ENCODE data around the gene TMBIM4.

TMBIM4 gene

GRCh38 chr12:66120477-66120876, 49.3 kb downstream of the TMBIM4 start:
- DNase-seq (ENCODE audit: extremely low spot score) = no peak
- CTCF ChIA-PET = interaction anchor here (1.0 to 5.9 kb wide), 4 partner anchors 14 to 564 kb away, joined by 3 to 40 read pairs (median 4); no protein-coding TSS in a partner anchor
- POLR2A ChIA-PET = interaction anchor here (0.6 kb wide), 1 partner anchor 270 kb away, joined by 4 read pairs; no protein-coding TSS in a partner anchor
- TF ChIP-seq, protein P1, sequence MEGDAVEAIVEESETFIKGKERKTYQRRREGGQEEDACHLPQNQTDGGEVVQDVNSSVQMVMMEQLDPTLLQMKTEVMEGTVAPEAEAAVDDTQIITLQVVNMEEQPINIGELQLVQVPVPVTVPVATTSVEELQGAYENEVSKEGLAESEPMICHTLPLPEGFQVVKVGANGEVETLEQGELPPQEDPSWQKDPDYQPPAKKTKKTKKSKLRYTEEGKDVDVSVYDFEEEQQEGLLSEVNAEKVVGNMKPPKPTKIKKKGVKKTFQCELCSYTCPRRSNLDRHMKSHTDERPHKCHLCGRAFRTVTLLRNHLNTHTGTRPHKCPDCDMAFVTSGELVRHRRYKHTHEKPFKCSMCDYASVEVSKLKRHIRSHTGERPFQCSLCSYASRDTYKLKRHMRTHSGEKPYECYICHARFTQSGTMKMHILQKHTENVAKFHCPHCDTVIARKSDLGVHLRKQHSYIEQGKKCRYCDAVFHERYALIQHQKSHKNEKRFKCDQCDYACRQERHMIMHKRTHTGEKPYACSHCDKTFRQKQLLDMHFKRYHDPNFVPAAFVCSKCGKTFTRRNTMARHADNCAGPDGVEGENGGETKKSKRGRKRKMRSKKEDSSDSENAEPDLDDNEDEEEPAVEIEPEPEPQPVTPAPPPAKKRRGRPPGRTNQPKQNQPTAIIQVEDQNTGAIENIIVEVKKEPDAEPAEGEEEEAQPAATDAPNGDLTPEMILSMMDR (IDR thresholded peaks at IDR 0.05; ENCODE audit: control extremely low read depth, extremely low read depth, low read depth, missing control alignments) = no peak

DNA sequence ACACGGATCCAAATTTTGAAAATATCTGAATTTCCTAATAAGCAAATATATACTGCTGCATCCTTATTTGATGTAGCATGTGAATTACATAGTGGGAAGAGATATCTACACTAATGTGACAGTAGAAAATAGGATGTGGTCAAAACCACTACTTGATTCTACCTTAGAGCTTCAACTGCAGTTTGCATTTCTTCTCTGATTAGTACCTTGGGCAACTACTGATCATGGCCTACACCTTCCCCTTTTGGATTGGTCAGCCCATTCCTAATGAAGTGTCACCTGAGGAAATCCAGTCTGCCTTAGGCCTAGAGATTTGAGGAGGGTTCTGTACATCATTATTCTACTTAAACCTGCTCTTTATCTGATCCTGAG, 49.9 kb downstream of the TMBIM4 start:
- POLR2A ChIA-PET = interaction anchor here (0.8 kb wide), 1 partner anchor 52 kb away, joined by 4 read pairs; no protein-coding TSS in a partner anchor

GRCh38 chr12:66119229-66119869, 50.4 kb downstream of the TMBIM4 start:
- ChIA-PET POLR2A (interaction anchor here (0.8 kb wide), 1 partner anchor 52 kb away, joined by 4 read pairs; no protein-coding TSS in a partner anchor), CTCF (interaction anchor here (1.2 to 5.9 kb wide), 4 partner anchors 11 to 563 kb away, joined by 3 to 40 read pairs (median 4); partner anchors contain the start of gene LLPH)
- DNase-seq (ENCODE audit: extremely low spot score) = no peak
- TF ChIP-seq, protein P1 (IDR thresholded peaks at IDR 0.05; ENCODE audit: control extremely low read depth, extremely low read depth, low read depth, missing control alignments) = no peak

More for the DNA sequence above, 49.9 kb downstream of the TMBIM4 start:
- no peak for DNase-seq (ENCODE audit: extremely low spot score)
- TF ChIP-seq, protein P1 (IDR thresholded peaks at IDR 0.05; ENCODE audit: control extremely low read depth, extremely low read depth, low read depth, missing control alignments) = no peak
- CTCF ChIA-PET = interaction anchor here (1.2 to 5.9 kb wide), 3 partner anchors 13 to 563 kb away, joined by 3 to 40 read pairs (median 5); no protein-coding TSS in a partner anchor

DNA sequence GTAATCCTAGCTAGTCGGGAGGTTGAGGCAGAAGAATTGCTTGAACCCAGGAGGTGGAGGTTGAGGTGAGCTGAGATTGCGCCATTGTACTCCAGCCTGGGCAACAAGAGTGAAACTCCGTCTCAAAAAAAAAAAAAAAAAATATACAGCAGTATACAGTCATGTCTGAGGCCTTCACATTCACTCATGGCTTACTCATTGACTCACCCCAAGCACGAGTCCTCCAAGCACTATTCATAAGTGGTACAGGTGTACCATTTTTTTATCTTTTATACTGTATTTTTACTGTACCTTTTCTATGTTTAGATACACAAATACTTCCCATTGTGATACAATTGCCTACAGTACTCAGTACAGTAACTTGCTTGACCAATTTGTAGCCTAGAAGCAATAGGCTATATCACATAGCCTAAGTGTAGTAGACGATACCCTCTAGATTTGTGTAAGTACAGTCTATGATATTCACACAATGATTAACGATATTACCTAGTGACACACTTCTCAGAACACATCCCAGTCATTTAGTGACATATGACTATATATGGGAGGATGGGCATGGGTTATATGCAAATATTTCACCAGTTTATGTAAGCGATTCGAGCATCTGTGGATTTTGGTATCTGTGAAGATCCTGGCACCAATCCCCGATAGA, 51.4 kb downstream of the TMBIM4 start:
- CTCF ChIA-PET = interaction anchor here (1.8 to 5.9 kb wide), 2 partner anchors 12 kb away, joined by 4 to 40 read pairs; partner anchors contain the start of gene LLPH
- TF ChIP-seq, protein P1 (IDR thresholded peaks at IDR 0.05; ENCODE audit: control extremely low read depth, extremely low read depth, low read depth, missing control alignments) = no peak
- no peak for DNase-seq (ENCODE audit: extremely low spot score)
- POLR2A ChIA-PET = no interaction called here

DNA sequence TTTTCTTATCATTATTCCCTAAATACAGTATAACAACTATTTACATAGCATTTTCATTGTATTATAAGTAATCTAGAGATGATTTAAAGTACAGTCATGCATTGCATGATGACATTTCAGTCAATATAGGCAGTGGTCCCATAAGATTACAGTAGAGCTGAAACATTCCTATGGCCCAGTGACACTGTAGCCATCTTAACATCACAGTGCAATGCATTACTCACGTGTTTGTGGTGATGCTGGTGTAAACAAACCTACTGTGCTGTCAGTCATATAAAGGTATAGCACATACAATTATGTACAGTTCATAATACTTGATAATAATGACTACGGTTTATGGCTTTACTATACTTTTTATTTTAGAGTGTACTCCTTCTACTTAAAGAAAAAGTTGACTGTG, 52.6 kb downstream of the TMBIM4 start:
- ChIA-PET CTCF (interaction anchor here (5.9 kb wide), 1 partner anchor 11 kb away, joined by 40 read pairs; no protein-coding TSS in a partner anchor), POLR2A (no interaction called here)
- TF ChIP-seq, protein P1 (IDR thresholded peaks at IDR 0.05; ENCODE audit: control extremely low read depth, extremely low read depth, low read depth, missing control alignments) = no peak
- no peak for DNase-seq (ENCODE audit: extremely low spot score)

- no peak for DNase-seq (ENCODE audit: extremely low spot score)
- TF ChIP-seq, protein P1 (IDR thresholded peaks at IDR 0.05; ENCODE audit: control extremely low read depth, extremely low read depth, low read depth, missing control alignments) = no peak
- ChIA-PET POLR2A (no interaction called here), CTCF (interaction anchor here (5.9 kb wide), 1 partner anchor 9 kb away, joined by 40 read pairs; no protein-coding TSS in a partner anchor)
Observed at GRCh38 chr12:66115071-66115600, 54.7 kb downstream of the TMBIM4 start.

Data from GM10248 (cell line).